Neural progenitor cell (in vitro differentiated cells): Measurements from ENCODE around the gene CTNNA1. TPM values are rescaled to one million over a fixed set of nuclear protein-coding genes. Genes with fewer than 3 reads are reported as not detected.

Experiments
- DNase-seq: peaks from one replicate; pipeline ENCODE4 v3.0.0-alpha.2; 2016; ENCODE audit warnings: low spot score
- H2AFZ ChIP-seq: fragments of 200-600 bp; sonication (generic); replicated peaks from 2 replicates; pipeline ENCODE4 v1.6.1; 2016; ENCODE audit warnings: antibody characterized with exemption
- H3F3A ChIP-seq: fragments of 200-600 bp; sonication (generic); 2 replicates; pipeline ENCODE4 v1.6.1; 2016; ENCODE audit warnings: antibody characterized with exemption, low read depth
- H3K27ac ChIP-seq: fragments of 200-600 bp; sonication (generic); 2 replicates; pipeline ENCODE4 v1.5.1; 2016; ENCODE audit warnings: mild to moderate bottlenecking
- H3K27me3 ChIP-seq: fragments of 200-600 bp; sonication (generic); 2 replicates; pipeline ENCODE4 v1.6.1; 2016; ENCODE audit warnings: mild to moderate bottlenecking, moderate library complexity
- H3K36me3 ChIP-seq: fragments of 200-600 bp; sonication (generic); 2 replicates; pipeline ENCODE4 v1.5.1; 2016
- H3K4me1 ChIP-seq: fragments of 200-600 bp; sonication (generic); 2 replicates; pipeline ENCODE4 v1.6.1; 2016; ENCODE audit warnings: mixed run types
- H3K4me2 ChIP-seq: fragments of 200-600 bp; sonication (generic); 2 replicates; pipeline ENCODE4 v1.6.1; 2016
- H3K4me3 ChIP-seq: fragments of 200-600 bp; sonication (generic); 2 replicates; pipeline ENCODE4 v1.5.1; 2016
- H3K79me2 ChIP-seq: fragments of 200-600 bp; sonication (generic); 2 replicates; pipeline ENCODE4 v1.6.1; 2016; ENCODE audit warnings: low read depth
- H3K9ac ChIP-seq: fragments of 200-600 bp; sonication (generic); 2 replicates; pipeline ENCODE4 v1.6.1; 2016
- H3K9me3 ChIP-seq: fragments of 200-600 bp; sonication (generic); 2 replicates; pipeline ENCODE4 v1.5.1; 2016; ENCODE audit warnings: low read depth
- H4K20me1 ChIP-seq: fragments of 200-600 bp; sonication (generic); 2 replicates; pipeline ENCODE4 v1.6.1; 2016; ENCODE audit warnings: low read depth
- H3K27ac Mint-ChIP-seq: 3 replicates; pipeline ENCODE4 v1.8.0; 2021; ENCODE audit warnings: mixed read lengths
- H3K27me3 Mint-ChIP-seq: 2 replicates; pipeline ENCODE4 v1.8.0; 2022; ENCODE audit warnings: low read depth, mild to moderate bottlenecking, inconsistent platforms, moderate library complexity, mixed read lengths; ENCODE audit not compliant: insufficient read depth
- H3K36me3 Mint-ChIP-seq: 3 replicates; pipeline ENCODE4 v1.8.0; 2021; ENCODE audit warnings: mixed read lengths
- H3K4me1 Mint-ChIP-seq: 3 replicates; pipeline ENCODE4 v1.8.0; 2021; ENCODE audit warnings: mixed read lengths
- H3K4me3 Mint-ChIP-seq: 3 replicates; pipeline ENCODE4 v1.8.0; 2021; ENCODE audit warnings: mild to moderate bottlenecking, moderate library complexity, mixed read lengths
- H3K9me3 Mint-ChIP-seq: 3 replicates; pipeline ENCODE4 v1.8.0; 2020; ENCODE audit warnings: mixed read lengths
- EZH2 ChIP-seq: fragments of 200-600 bp; sonication (generic); IDR thresholded peaks from 2 replicates; pipeline ENCODE4 v1.6.1; 2017; ENCODE audit warnings: antibody characterized with exemption, mild to moderate bottlenecking, moderate library complexity
- EZH2phosphoT487 ChIP-seq: fragments of 200-600 bp; sonication (generic); IDR thresholded peaks from 2 replicates; pipeline ENCODE4 v1.6.1; 2017; ENCODE audit warnings: antibody characterized with exemption
- total RNA-seq: library from RNA; depleted of rRNA; stranded (reverse); fragments of >200 nt; gene quantifications from 2 replicates; pipeline ENCODE4 v1.2.3, GENCODE V29; 2015; ENCODE audit warnings: low replicate concordance
- TF ChIP-seq, protein P1 (sequence below): fragments of 200-600 bp; sonication (generic); IDR thresholded peaks from 2 replicates; pipeline ENCODE4 v1.5.1; 2017; ENCODE audit warnings: antibody characterized with exemption, mild to moderate bottlenecking

Gene CTNNA1
- total RNA-seq, 1 donor from 2014 or later: 305 TPM

GRCh38 chr5:138876811-138877210 is 123.6 kb downstream of the CTNNA1 start:
- H3K4me1 Mint-ChIP-seq: peaks cover 42% of the 10 kb centered on the region
- H3K4me3 ChIP-seq: no peak overlapping the region

DNA sequence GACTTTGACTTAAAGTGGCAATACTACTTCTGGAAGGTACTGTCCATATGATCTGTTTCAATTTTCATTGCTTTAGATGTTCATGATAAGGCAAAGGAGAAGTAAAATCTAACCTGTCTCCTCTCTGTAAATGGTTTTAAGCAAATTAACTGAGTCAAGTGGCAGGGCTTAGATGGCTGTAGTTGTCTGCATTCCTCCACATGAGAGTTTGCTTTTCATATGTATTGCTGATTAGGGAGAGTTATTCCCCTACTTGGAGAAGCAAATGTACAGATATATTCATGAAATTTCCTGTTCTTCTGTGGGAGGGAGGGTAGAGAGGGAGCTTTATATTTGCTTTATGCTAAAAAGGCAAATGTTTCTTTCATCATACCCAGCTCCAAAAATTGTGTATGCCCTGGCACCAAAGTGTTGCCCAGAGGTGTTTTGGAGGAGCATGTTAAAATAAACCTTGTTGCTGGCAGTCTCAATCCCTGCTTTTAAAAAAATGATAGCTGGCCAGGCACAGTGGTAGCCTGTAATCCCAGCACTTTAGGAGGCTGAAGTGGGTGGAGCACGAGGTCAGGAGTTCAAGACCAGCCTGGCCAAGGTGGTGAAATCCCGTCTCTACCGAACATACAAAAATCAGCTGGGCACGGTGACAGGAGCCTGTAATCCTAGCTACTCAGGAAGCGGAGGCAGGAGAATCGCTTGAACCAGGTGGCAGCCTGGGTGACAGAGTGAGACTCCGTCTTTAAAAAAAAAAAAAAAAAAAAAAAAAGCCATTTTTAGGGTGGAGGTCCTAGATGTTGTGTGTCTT is 125.4 kb downstream of the CTNNA1 start:
- Histone ChIP-seq H3K9me3 (no peaks in the 10 kb centered on the region), H3K27ac (no peak overlapping the region), H3K79me2 (peaks cover 93% of the 10 kb centered on the region), H3K36me3 (no peaks in the 10 kb centered on the region), H3K9ac (no peak overlapping the region), H2AFZ (no peak overlapping the region), H3F3A (peaks cover 8% of the 10 kb centered on the region), H3K4me1 (peaks cover 26% of the 10 kb centered on the region), H3K4me2 (no peak overlapping the region), H3K4me3 (no peak overlapping the region), H3K27me3 (no peaks in the 10 kb centered on the region), H4K20me1 (peaks cover 26% of the 10 kb centered on the region)
- H3K27ac Mint-ChIP-seq: no peak overlapping the region
- H3K36me3 Mint-ChIP-seq: peaks cover 20% of the 10 kb centered on the region
- TF ChIP-seq, protein P1, sequence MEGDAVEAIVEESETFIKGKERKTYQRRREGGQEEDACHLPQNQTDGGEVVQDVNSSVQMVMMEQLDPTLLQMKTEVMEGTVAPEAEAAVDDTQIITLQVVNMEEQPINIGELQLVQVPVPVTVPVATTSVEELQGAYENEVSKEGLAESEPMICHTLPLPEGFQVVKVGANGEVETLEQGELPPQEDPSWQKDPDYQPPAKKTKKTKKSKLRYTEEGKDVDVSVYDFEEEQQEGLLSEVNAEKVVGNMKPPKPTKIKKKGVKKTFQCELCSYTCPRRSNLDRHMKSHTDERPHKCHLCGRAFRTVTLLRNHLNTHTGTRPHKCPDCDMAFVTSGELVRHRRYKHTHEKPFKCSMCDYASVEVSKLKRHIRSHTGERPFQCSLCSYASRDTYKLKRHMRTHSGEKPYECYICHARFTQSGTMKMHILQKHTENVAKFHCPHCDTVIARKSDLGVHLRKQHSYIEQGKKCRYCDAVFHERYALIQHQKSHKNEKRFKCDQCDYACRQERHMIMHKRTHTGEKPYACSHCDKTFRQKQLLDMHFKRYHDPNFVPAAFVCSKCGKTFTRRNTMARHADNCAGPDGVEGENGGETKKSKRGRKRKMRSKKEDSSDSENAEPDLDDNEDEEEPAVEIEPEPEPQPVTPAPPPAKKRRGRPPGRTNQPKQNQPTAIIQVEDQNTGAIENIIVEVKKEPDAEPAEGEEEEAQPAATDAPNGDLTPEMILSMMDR: no peak
- TF ChIP-seq EZH2 (no peak), EZH2phosphoT487 (no peak)
- H3K4me1 Mint-ChIP-seq: peaks cover 27% of the 10 kb centered on the region
- H3K9me3 Mint-ChIP-seq: peaks cover 4% of the 10 kb centered on the region
- no peak for DNase-seq
- H3K4me3 Mint-ChIP-seq: no peak overlapping the region
- H3K27me3 Mint-ChIP-seq: peaks cover 6% of the 10 kb centered on the region

More at GRCh38 chr5:138876811-138877210, 123.6 kb downstream of the CTNNA1 start:
- TF ChIP-seq, protein P1: no peak
- no peak for TF ChIP-seq EZH2phosphoT487
- H3K9me3 ChIP-seq: no peaks in the 10 kb centered on the region
- no peak overlapping the region for H3K4me3 Mint-ChIP-seq
- H3K9ac ChIP-seq: no peak overlapping the region
- no peaks in the 10 kb centered on the region for H3K9me3 Mint-ChIP-seq
- no peaks in the 10 kb centered on the region for H3K36me3 ChIP-seq
- H3K79me2 ChIP-seq: peaks cover 92% of the 10 kb centered on the region
- H2AFZ ChIP-seq: no peak overlapping the region
- DNase-seq: no peak
- H3K36me3 Mint-ChIP-seq: peaks cover 20% of the 10 kb centered on the region
- peaks cover 44% of the 10 kb centered on the region for H4K20me1 ChIP-seq
- H3K4me2 ChIP-seq: no peak overlapping the region
- H3F3A ChIP-seq: peaks cover 14% of the 10 kb centered on the region
- no peaks in the 10 kb centered on the region for H3K27me3 ChIP-seq
- peaks cover 6% of the 10 kb centered on the region for H3K27me3 Mint-ChIP-seq
- peaks cover 40% of the 10 kb centered on the region for H3K4me1 ChIP-seq
- no peak overlapping the region for H3K27ac ChIP-seq
- no peak overlapping the region for H3K27ac Mint-ChIP-seq

- H3K4me3 Mint-ChIP-seq: no peak overlapping the region
- H3K27me3 Mint-ChIP-seq: peaks cover 2% of the 10 kb centered on the region
- H3F3A ChIP-seq: no peaks in the 10 kb centered on the region
- no peaks in the 10 kb centered on the region for H3K4me1 Mint-ChIP-seq
- no peak overlapping the region for H3K27ac ChIP-seq
- H3K27me3 ChIP-seq: no peaks in the 10 kb centered on the region
- no peak overlapping the region for H2AFZ ChIP-seq
- no peak overlapping the region for H3K4me2 ChIP-seq
- TF ChIP-seq EZH2 (no peak), EZH2phosphoT487 (no peak)
- TF ChIP-seq, protein P1: no peak
- peaks cover 4% of the 10 kb centered on the region for H3K9me3 Mint-ChIP-seq
- H3K79me2 ChIP-seq: peaks cover 65% of the 10 kb centered on the region
- no peak for DNase-seq
- H3K36me3 Mint-ChIP-seq: peaks cover 33% of the 10 kb centered on the region
- no peak overlapping the region for H3K27ac Mint-ChIP-seq
- peaks cover 12% of the 10 kb centered on the region for H3K4me1 ChIP-seq
- no peak overlapping the region for H3K4me3 ChIP-seq
- no peaks in the 10 kb centered on the region for H3K9me3 ChIP-seq
- H3K36me3 ChIP-seq: peaks cover 13% of the 10 kb centered on the region
- H4K20me1 ChIP-seq: peaks cover under 1% of the 10 kb centered on the region
- H3K9ac ChIP-seq: no peak overlapping the region
These were observed 130.0 kb downstream of the CTNNA1 start for GRCh38 chr5:138883211-138883610.
